ENCODE results near the gene BAMBI.

DNA sequence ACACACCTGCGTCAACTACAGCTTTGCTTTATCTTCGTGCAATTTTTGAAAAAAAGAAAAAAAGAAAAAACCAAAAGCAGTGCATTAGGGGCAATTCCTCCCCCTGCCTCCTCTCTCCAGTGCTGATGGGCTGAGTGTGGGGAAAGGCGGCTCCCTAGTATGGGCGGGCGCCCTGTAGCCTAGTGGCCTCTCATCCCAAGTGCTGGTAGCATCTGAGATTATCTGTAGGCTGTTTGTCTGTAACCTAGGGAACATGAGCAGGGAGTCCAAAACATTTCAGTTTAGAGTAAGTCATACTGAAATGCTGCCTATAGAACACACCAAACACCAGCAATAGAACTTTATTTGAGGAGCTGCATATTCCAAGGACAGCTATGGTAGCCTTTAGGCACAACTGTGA is 24.6 kb upstream of the BAMBI start:
- TF ChIP-seq, protein P1, sequence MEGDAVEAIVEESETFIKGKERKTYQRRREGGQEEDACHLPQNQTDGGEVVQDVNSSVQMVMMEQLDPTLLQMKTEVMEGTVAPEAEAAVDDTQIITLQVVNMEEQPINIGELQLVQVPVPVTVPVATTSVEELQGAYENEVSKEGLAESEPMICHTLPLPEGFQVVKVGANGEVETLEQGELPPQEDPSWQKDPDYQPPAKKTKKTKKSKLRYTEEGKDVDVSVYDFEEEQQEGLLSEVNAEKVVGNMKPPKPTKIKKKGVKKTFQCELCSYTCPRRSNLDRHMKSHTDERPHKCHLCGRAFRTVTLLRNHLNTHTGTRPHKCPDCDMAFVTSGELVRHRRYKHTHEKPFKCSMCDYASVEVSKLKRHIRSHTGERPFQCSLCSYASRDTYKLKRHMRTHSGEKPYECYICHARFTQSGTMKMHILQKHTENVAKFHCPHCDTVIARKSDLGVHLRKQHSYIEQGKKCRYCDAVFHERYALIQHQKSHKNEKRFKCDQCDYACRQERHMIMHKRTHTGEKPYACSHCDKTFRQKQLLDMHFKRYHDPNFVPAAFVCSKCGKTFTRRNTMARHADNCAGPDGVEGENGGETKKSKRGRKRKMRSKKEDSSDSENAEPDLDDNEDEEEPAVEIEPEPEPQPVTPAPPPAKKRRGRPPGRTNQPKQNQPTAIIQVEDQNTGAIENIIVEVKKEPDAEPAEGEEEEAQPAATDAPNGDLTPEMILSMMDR (conservative IDR thresholded peaks at IDR 0.05), result no peak
- TF ChIP-seq EZH2 (IDR thresholded peaks at IDR 0.05; ENCODE audit: low read depth), result no peak

All from PC-9 (cell line).